Peyer's patch (tissue), 4 donors: ENCODE data around the gene TSGA10IP.

Source experiments
- POLR2A ChIP-seq, 2 donors: fragments of 450-650 bp; IDR thresholded peaks; one replicate each; pipeline ENCODE4 v1.5.1; 2017; ENCODE audit warnings: antibody characterized with exemption in 2 of 2, mild to moderate bottlenecking in 2 of 2, moderate library complexity in 2 of 2
- TF ChIP-seq, protein P1 (sequence below), 6 experiments: fragments of 450-650 bp in 4 of 6; fragments of 200-600 bp in 2 of 6; sonication (generic) in 1 of 6; IDR thresholded peaks; one replicate each; pipeline ENCODE4 v1.5.1; 2017 to 2019; ENCODE audit warnings: antibody characterized with exemption in 6 of 6, mild to moderate bottlenecking in 3 of 6, moderate library complexity in 1 of 6

DNA sequence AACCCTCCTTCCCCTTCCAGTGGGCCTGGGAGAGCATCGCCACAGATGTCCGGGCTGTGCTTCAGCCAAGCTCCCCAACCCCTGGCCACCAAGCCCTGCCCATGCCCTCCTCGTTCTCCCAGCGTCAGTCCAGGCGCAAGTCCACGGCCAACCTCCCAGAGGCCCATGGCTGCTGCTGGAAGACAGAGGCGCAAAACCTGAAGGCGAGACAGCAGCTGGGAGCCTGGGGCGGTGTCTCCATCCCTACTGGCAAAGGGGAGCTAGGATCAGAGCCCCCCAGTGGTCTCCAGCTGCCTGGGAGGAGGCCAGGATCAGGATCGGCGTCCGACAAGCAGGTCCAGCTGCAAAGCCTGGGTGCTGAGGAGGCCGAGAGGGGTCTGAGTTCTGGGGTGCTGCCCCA lies 1.9 kb downstream of the TSGA10IP start:
- TF ChIP-seq, protein P1, sequence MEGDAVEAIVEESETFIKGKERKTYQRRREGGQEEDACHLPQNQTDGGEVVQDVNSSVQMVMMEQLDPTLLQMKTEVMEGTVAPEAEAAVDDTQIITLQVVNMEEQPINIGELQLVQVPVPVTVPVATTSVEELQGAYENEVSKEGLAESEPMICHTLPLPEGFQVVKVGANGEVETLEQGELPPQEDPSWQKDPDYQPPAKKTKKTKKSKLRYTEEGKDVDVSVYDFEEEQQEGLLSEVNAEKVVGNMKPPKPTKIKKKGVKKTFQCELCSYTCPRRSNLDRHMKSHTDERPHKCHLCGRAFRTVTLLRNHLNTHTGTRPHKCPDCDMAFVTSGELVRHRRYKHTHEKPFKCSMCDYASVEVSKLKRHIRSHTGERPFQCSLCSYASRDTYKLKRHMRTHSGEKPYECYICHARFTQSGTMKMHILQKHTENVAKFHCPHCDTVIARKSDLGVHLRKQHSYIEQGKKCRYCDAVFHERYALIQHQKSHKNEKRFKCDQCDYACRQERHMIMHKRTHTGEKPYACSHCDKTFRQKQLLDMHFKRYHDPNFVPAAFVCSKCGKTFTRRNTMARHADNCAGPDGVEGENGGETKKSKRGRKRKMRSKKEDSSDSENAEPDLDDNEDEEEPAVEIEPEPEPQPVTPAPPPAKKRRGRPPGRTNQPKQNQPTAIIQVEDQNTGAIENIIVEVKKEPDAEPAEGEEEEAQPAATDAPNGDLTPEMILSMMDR (IDR thresholded peaks at IDR 0.05): no peak
- TF ChIP-seq POLR2A (IDR thresholded peaks at IDR 0.05): no peak
